Measurements from ENCODE around the gene SNRPA1. TPM values are rescaled to one million over a fixed set of nuclear protein-coding genes. Genes with fewer than 3 reads are reported as not detected.

SNRPA1 gene
- total and polyA plus RNA-seq, 2 donors (not counting 3 experiments of a cell fraction or from before 2014, with no cell fraction given): 68.5 to 82.7 TPM

DNA sequence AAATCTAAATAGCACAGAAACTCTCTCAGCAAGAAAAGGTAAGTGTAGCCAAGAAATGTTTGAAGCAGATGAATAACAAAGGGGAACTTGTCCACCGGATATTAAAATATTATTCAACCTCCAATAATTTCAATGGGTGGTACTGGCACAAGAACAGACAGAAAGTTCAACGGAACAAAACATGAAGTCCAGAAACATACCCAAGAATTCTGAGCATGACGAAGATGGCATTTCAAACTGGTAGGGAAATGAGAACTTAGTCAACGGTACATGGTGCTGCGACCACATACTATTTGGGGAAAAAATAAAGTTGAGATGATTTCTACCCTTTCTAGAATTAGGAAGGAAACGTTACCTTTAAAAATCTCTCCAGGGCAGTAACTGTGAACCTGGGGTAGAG lies 48.7 kb downstream of the SNRPA1 start:
- peaks cover 12% of the 10 kb centered on the region for H4K20me1 ChIP-seq (replicated peaks; ENCODE audit: control insufficient read depth, extremely low read depth, insufficient read depth, low read length)
- peaks cover 95% of the 10 kb centered on the region for H3K79me2 ChIP-seq (ENCODE audit: control insufficient read depth, insufficient read depth, low read length)
- H3K9me1 ChIP-seq (replicated peaks; ENCODE audit: control insufficient read depth, extremely low read depth, insufficient read depth, low read length): no peaks in the 10 kb centered on the region
- no TSS peak for BruUV-seq (replicated peaks)
- no peaks in the 10 kb centered on the region for H3K27me3 ChIP-seq (ENCODE audit: control insufficient read depth in 2 of 2, insufficient read depth in 2 of 2, low read length in 2 of 2)
- FAIRE-seq (peak; percentile 85), DNase-seq (ENCODE audit: low read depth, low spot score) (peak; percentile 61)
- dilution Hi-C loops (cut with MboI; ENCODE audit: extremely low pct_ligation_motif_present, low sequenced_read_pairs) (no loop called here), intact Hi-C loops (cut with micrococcal nuclease) (no loop called here)
- H3K9ac ChIP-seq (replicated peaks; ENCODE audit: extremely low read depth, insufficient read depth, low read length): no peak overlapping the region
- ChIA-PET CTCF (interaction anchor here (1.2 to 1.4 kb wide), 2 partner anchors 9 to 118 kb away, joined by 3 read pairs; no protein-coding TSS in a partner anchor), POLR2A (no interaction called here)
- H3K4me2 ChIP-seq (ENCODE audit: insufficient read depth, low read length): peak overlapping the region; percentile 64
- H3K4me3 ChIP-seq (replicated peaks in 1 of 3; ENCODE audit: insufficient read depth in 1 of 3, low read depth in 1 of 3, low read length in 3 of 3): peak overlapping the region in 1 of 3 experiments; percentile 9
- H3K4me1 ChIP-seq (ENCODE audit: control insufficient read depth, extremely low read depth, insufficient read depth, low read length): peaks cover 57% of the 10 kb centered on the region
- H3K36me3 ChIP-seq (ENCODE audit: control insufficient read depth in 2 of 2, extremely low read depth in 1 of 2, insufficient read depth in 2 of 2, low read length in 2 of 2): no peaks in the 10 kb centered on the region
- H2AFZ ChIP-seq (ENCODE audit: low read depth, low read length): no peak overlapping the region
- TF ChIP-seq, protein P1, sequence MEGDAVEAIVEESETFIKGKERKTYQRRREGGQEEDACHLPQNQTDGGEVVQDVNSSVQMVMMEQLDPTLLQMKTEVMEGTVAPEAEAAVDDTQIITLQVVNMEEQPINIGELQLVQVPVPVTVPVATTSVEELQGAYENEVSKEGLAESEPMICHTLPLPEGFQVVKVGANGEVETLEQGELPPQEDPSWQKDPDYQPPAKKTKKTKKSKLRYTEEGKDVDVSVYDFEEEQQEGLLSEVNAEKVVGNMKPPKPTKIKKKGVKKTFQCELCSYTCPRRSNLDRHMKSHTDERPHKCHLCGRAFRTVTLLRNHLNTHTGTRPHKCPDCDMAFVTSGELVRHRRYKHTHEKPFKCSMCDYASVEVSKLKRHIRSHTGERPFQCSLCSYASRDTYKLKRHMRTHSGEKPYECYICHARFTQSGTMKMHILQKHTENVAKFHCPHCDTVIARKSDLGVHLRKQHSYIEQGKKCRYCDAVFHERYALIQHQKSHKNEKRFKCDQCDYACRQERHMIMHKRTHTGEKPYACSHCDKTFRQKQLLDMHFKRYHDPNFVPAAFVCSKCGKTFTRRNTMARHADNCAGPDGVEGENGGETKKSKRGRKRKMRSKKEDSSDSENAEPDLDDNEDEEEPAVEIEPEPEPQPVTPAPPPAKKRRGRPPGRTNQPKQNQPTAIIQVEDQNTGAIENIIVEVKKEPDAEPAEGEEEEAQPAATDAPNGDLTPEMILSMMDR (IDR thresholded peaks at IDR 0.05; ENCODE audit: extremely low read depth in 1 of 2, insufficient read depth in 1 of 2, low read depth in 1 of 2, low read length in 2 of 2): no peak
- TF ChIP-seq POLR2A (IDR thresholded peaks at IDR 0.05; ENCODE audit: low read depth, low read length) (no peak), GATA2 (IDR thresholded peaks at IDR 0.05; ENCODE audit: insufficient read depth, insufficient read length, low read depth, low read length) (no peak), EZH2 (IDR thresholded peaks at IDR 0.05; ENCODE audit: borderline replicate concordance, low read depth, low read length, severe bottlenecking) (no peak), MYC (IDR thresholded peaks at IDR 0.05; ENCODE audit: low read depth, low read length) (no peak)
- TF ChIP-seq, protein P2, sequence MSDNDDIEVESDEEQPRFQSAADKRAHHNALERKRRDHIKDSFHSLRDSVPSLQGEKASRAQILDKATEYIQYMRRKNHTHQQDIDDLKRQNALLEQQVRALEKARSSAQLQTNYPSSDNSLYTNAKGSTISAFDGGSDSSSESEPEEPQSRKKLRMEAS (IDR thresholded peaks at IDR 0.05; ENCODE audit: insufficient read depth, insufficient read length): no peak
- H3K27ac ChIP-seq (ENCODE audit: insufficient read depth, low read depth, low read length): no peak overlapping the region
- no peaks in the 10 kb centered on the region for H3K9me3 ChIP-seq (replicated peaks; ENCODE audit: control insufficient read depth, insufficient read depth, low read length)

All from endothelial cell of umbilical vein (primary cell).